ENCODE measurements around the gene OR10A6.

OR10A6 gene

GRCh38 chr11:7904917-7905316 is 26.2 kb downstream of the OR10A6 start:
- no peak for DNase-seq
- Histone ChIP-seq H3K4me2 (ENCODE audit: low read depth, low read length) (no peak overlapping the region), H3F3A (ENCODE audit: insufficient read depth, low read length) (no peaks in the 10 kb centered on the region), H2AFZ (ENCODE audit: low read length) (no peak overlapping the region), H3K4me3 (ENCODE audit: low read length) (no peak overlapping the region), H3K27ac (ENCODE audit: low read length) (no peak overlapping the region), H3K9me2 (replicated peaks; ENCODE audit: insufficient read depth, low read length) (no peaks in the 10 kb centered on the region), H3K4me1 (ENCODE audit: low read length) (no peaks in the 10 kb centered on the region), H3K9me3 (replicated peaks; ENCODE audit: insufficient read depth, low read length) (no peaks in the 10 kb centered on the region), H3K36me3 (replicated peaks; ENCODE audit: insufficient read depth, low read length) (no peaks in the 10 kb centered on the region), H3K9ac (ENCODE audit: low read length) (no peak overlapping the region), H4K20me1 (ENCODE audit: insufficient read depth, low read length) (no peaks in the 10 kb centered on the region), H3K27me3 (replicated peaks; ENCODE audit: insufficient read depth, low read length) (no peaks in the 10 kb centered on the region), H3K79me2 (ENCODE audit: low read length) (no peaks in the 10 kb centered on the region)
- TF ChIP-seq EZH2phosphoT487 (IDR thresholded peaks at IDR 0.05; ENCODE audit: low read length) = no peak
- no peak for TF ChIP-seq EZH2 (optimal IDR thresholded peaks at IDR 0.05; ENCODE audit: low read depth, low read length)
- TF ChIP-seq CTCF (IDR thresholded peaks at IDR 0.05; ENCODE audit: low read length) = no peak

GRCh38 chr11:7903940-7904339 is 27.1 kb downstream of the OR10A6 start:
- H3K9me2 ChIP-seq (replicated peaks; ENCODE audit: insufficient read depth, low read length) = no peaks in the 10 kb centered on the region
- no peak overlapping the region for H3K27ac ChIP-seq (ENCODE audit: low read length)
- DNase-seq = no peak
- no peaks in the 10 kb centered on the region for H3K79me2 ChIP-seq (ENCODE audit: low read length)
- no peak overlapping the region for H2AFZ ChIP-seq (ENCODE audit: low read length)
- H3K4me2 ChIP-seq (ENCODE audit: low read depth, low read length) = no peak overlapping the region
- no peaks in the 10 kb centered on the region for H3K36me3 ChIP-seq (replicated peaks; ENCODE audit: insufficient read depth, low read length)
- H3K27me3 ChIP-seq (replicated peaks; ENCODE audit: insufficient read depth, low read length) = no peaks in the 10 kb centered on the region
- H3K4me1 ChIP-seq (ENCODE audit: low read length) = no peaks in the 10 kb centered on the region
- H4K20me1 ChIP-seq (ENCODE audit: insufficient read depth, low read length) = no peaks in the 10 kb centered on the region
- H3K4me3 ChIP-seq (ENCODE audit: low read length) = no peak overlapping the region
- no peaks in the 10 kb centered on the region for H3F3A ChIP-seq (ENCODE audit: insufficient read depth, low read length)
- no peak overlapping the region for H3K9ac ChIP-seq (ENCODE audit: low read length)
- no peaks in the 10 kb centered on the region for H3K9me3 ChIP-seq (replicated peaks; ENCODE audit: insufficient read depth, low read length)
- TF ChIP-seq EZH2phosphoT487 (IDR thresholded peaks at IDR 0.05; ENCODE audit: low read length) = no peak
- no peak for TF ChIP-seq EZH2 (optimal IDR thresholded peaks at IDR 0.05; ENCODE audit: low read depth, low read length)
- TF ChIP-seq CTCF (IDR thresholded peaks at IDR 0.05; ENCODE audit: low read length) = no peak

- H3K4me2 ChIP-seq (ENCODE audit: low read depth, low read length) = no peak overlapping the region
- no peak overlapping the region for H2AFZ ChIP-seq (ENCODE audit: low read length)
- no peaks in the 10 kb centered on the region for H3K9me3 ChIP-seq (replicated peaks; ENCODE audit: insufficient read depth, low read length)
- H3F3A ChIP-seq (ENCODE audit: insufficient read depth, low read length) = no peaks in the 10 kb centered on the region
- no peaks in the 10 kb centered on the region for H3K9me2 ChIP-seq (replicated peaks; ENCODE audit: insufficient read depth, low read length)
- TF ChIP-seq EZH2phosphoT487 (IDR thresholded peaks at IDR 0.05; ENCODE audit: low read length) (no peak), CTCF (IDR thresholded peaks at IDR 0.05; ENCODE audit: low read length) (no peak), EZH2 (optimal IDR thresholded peaks at IDR 0.05; ENCODE audit: low read depth, low read length) (no peak)
- no peaks in the 10 kb centered on the region for H3K79me2 ChIP-seq (ENCODE audit: low read length)
- no peak for DNase-seq
- no peaks in the 10 kb centered on the region for H3K27me3 ChIP-seq (replicated peaks; ENCODE audit: insufficient read depth, low read length)
- no peaks in the 10 kb centered on the region for H3K36me3 ChIP-seq (replicated peaks; ENCODE audit: insufficient read depth, low read length)
- H3K27ac ChIP-seq (ENCODE audit: low read length) = no peak overlapping the region
- no peak overlapping the region for H3K4me3 ChIP-seq (ENCODE audit: low read length)
- H3K4me1 ChIP-seq (ENCODE audit: low read length) = no peaks in the 10 kb centered on the region
- H4K20me1 ChIP-seq (ENCODE audit: insufficient read depth, low read length) = no peaks in the 10 kb centered on the region
- H3K9ac ChIP-seq (ENCODE audit: low read length) = no peak overlapping the region
Observed at GRCh38 chr11:7901319-7901854, 29.7 kb downstream of the OR10A6 start.

Measured in MM.1S (cell line).